Tibial artery (tissue), 4 donors: ENCODE results near the gene GOLGA6C.
"Not testable (repeated sequence)": the region's sequence is repeated elsewhere in the genome, so short reads cannot be mapped to it uniquely, and the experiment has no call there.

Experiments used
- DNase-seq, 2 donors: peaks; one replicate each; pipeline ENCODE4 v3.0.0-alpha.2; 2019
- H3K27ac ChIP-seq, 2 donors: fragments of 200-600 bp; sonication (generic) in 1 of 2; 1 replicate in 1 of 2; 2 replicates in 1 of 2; pipeline ENCODE4 v1.5.1; 2018 to 2019; ENCODE audit warnings: mild to moderate bottlenecking in 1 of 2
- H3K27me3 ChIP-seq, 2 donors: fragments of 200-600 bp; sonication (generic) in 1 of 2; one replicate each; pipeline versions ENCODE4 v1.5.1 to v1.6.0; 2016 to 2019
- H3K36me3 ChIP-seq, 3 donors: fragments of 200-600 bp; sonication (generic) in 2 of 3; one replicate each; pipeline ENCODE4 v1.5.1; 2016 to 2019; ENCODE audit warnings: mild to moderate bottlenecking in 2 of 3
- H3K4me1 ChIP-seq, 4 donors: fragments of 200-600 bp; sonication (generic) in 2 of 4; 1 replicate in 3 of 4; 2 replicates in 1 of 4; pipeline ENCODE4 v1.5.1; 2016 to 2019
- H3K4me3 ChIP-seq, 2 donors: fragments of 200-600 bp; sonication (generic) in 1 of 2; 1 replicate in 1 of 2; 2 replicates in 1 of 2; pipeline ENCODE4 v1.5.1; 2018 to 2019; ENCODE audit warnings: mild to moderate bottlenecking in 2 of 2
- H3K9me3 ChIP-seq, 3 donors: fragments of 200-600 bp; sonication (generic) in 1 of 3; one replicate each; pipeline ENCODE4 v1.5.1; 2016 to 2019
- intact Hi-C: fragments of 100-400 bp; cut with DNase I; formaldehyde crosslinking; loops from one replicate; pipeline ENCODE4 v1.15.0; 2023; ENCODE audit warnings: low total_unique reads
- TF ChIP-seq, protein P1 (sequence below), 2 experiments: fragments of 200-600 bp in 1 of 2; fragments of 450-650 bp in 1 of 2; IDR thresholded peaks; one replicate each; pipeline ENCODE4 v1.5.1; 2017 to 2019; ENCODE audit warnings: antibody characterized with exemption in 2 of 2, mild to moderate bottlenecking in 1 of 2, moderate library complexity in 1 of 2

The GOLGA6C gene

GRCh38 chr15:75217012-75217411 is 41.1 kb upstream of the GOLGA6C start:
- H3K27ac ChIP-seq: no peak overlapping the region
- H3K9me3 ChIP-seq: no peaks in the 10 kb centered on the region
- TF ChIP-seq, protein P1, sequence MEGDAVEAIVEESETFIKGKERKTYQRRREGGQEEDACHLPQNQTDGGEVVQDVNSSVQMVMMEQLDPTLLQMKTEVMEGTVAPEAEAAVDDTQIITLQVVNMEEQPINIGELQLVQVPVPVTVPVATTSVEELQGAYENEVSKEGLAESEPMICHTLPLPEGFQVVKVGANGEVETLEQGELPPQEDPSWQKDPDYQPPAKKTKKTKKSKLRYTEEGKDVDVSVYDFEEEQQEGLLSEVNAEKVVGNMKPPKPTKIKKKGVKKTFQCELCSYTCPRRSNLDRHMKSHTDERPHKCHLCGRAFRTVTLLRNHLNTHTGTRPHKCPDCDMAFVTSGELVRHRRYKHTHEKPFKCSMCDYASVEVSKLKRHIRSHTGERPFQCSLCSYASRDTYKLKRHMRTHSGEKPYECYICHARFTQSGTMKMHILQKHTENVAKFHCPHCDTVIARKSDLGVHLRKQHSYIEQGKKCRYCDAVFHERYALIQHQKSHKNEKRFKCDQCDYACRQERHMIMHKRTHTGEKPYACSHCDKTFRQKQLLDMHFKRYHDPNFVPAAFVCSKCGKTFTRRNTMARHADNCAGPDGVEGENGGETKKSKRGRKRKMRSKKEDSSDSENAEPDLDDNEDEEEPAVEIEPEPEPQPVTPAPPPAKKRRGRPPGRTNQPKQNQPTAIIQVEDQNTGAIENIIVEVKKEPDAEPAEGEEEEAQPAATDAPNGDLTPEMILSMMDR (IDR thresholded peaks at IDR 0.05): no peak
- peaks cover 0 to under 1% (median 0%) of the 10 kb centered on the region in 4 donors for H3K4me1 ChIP-seq
- H3K27me3 ChIP-seq: no peaks in the 10 kb centered on the region
- H3K36me3 ChIP-seq: peaks cover 17 to 51% (median 30%) of the 10 kb centered on the region in 3 donors
- H3K4me3 ChIP-seq: no peak overlapping the region
- DNase-seq: no peak
- intact Hi-C loops: no loop called here

- intact Hi-C loops, H3K4me3 ChIP-seq, DNase-seq, H3K4me1 ChIP-seq, H3K27me3 ChIP-seq, H3K9me3 ChIP-seq, H3K27ac ChIP-seq: not testable (repeated sequence)
- peaks cover 11 to 46% (median 25%) of the 10 kb centered on the region in 3 donors for H3K36me3 ChIP-seq
These were observed 40.6 kb upstream of the GOLGA6C start for GRCh38 chr15:75217574-75217973.

DNA sequence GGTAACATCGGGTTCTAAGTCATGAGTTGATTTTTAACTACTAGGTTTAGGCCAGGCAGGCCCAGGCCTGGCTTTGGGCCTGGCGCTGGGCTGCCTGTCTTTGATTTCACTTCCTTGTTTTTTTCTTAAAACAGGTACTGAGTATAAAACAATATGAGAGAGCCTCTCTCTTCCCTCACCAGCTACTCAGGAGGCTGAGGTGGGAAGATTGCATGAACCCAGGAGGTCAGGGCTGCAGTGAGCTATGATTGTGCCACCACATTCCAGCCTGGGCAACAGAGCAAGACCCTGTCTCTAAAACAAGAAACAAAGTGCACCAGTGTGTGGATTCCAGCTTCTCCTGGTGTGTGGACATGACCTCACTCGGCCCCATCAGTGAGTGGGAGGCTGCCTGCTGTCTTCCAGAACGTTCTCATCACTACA is 38.6 kb upstream of the GOLGA6C start:
- H3K27me3 ChIP-seq, H3K9me3 ChIP-seq, DNase-seq, H3K27ac ChIP-seq, intact Hi-C loops, H3K4me3 ChIP-seq, H3K4me1 ChIP-seq: not testable (repeated sequence)
- peaks cover 0 to 26% (median 9%) of the 10 kb centered on the region in 3 donors for H3K36me3 ChIP-seq

GRCh38 chr15:75223688-75224087 is 34.4 kb upstream of the GOLGA6C start:
- TF ChIP-seq, protein P1 (IDR thresholded peaks at IDR 0.05): no peak
- Histone ChIP-seq H3K4me3 (no peak overlapping the region), H3K36me3 (peaks cover 0 to 14% (median 9%) of the 10 kb centered on the region in 3 donors), H3K4me1 (no peaks in the 10 kb centered on the region), H3K27me3 (peaks cover 0 to 15% of the 10 kb centered on the region in 2 donors), H3K9me3 (no peaks in the 10 kb centered on the region), H3K27ac (no peak overlapping the region)
- no peak for DNase-seq
- intact Hi-C loops: no loop called here

- Histone ChIP-seq H3K27ac (no peak overlapping the region), H3K4me3 (no peak overlapping the region), H3K36me3 (peaks cover 0 to 14% (median 9%) of the 10 kb centered on the region in 3 donors), H3K27me3 (peaks cover 0 to 21% of the 10 kb centered on the region in 2 donors), H3K9me3 (no peaks in the 10 kb centered on the region), H3K4me1 (no peaks in the 10 kb centered on the region)
- TF ChIP-seq, protein P1 (IDR thresholded peaks at IDR 0.05): no peak
- DNase-seq: no peak
- intact Hi-C loops: no loop called here
These were observed 33.9 kb upstream of the GOLGA6C start for GRCh38 chr15:75224281-75224680.

DNA sequence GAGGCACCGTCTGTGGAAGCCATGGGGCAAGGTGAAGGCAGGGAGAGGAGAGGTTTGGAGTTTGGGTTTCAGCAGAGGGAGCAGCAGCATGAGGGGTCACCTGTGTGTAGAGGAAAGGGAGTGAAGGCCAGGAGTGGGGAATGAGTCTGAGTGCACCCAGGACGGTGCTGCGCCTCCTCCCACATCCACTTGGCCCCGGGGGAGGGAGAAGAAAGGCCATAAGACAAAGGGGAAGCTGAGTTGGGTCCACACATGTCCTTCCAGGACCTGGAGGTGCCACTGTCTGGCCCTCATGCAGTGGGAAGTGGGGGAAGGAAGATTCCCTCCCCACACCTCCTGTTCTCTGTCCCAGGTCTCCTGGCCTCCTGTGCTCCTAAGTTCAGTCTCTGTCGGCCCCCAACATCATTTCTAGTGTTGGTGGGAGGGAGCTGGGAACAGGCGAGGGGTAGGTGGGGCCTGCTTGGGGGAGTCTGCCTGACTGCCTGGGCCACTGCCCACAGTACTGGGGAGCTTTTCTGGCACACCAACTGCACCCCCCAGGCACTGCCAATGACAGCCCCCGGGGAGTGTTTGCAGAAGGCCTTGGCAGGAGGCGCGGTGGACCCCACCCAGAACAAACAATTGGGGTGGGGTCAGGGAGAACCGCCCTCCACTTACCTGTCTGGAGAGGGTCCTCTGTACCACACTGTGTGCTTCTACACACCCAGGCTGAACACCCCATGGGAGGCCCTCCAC is 32.9 kb upstream of the GOLGA6C start:
- not testable (repeated sequence) for H3K4me3 ChIP-seq, H3K36me3 ChIP-seq, H3K27ac ChIP-seq, DNase-seq, H3K4me1 ChIP-seq, H3K9me3 ChIP-seq
- intact Hi-C loops: loop anchor here (5.0 kb wide), 1 partner anchor 607 kb away; no protein-coding TSS in a partner anchor
- H3K27me3 ChIP-seq: peaks cover 0 to 22% of the 10 kb centered on the region in 2 donors

DNA sequence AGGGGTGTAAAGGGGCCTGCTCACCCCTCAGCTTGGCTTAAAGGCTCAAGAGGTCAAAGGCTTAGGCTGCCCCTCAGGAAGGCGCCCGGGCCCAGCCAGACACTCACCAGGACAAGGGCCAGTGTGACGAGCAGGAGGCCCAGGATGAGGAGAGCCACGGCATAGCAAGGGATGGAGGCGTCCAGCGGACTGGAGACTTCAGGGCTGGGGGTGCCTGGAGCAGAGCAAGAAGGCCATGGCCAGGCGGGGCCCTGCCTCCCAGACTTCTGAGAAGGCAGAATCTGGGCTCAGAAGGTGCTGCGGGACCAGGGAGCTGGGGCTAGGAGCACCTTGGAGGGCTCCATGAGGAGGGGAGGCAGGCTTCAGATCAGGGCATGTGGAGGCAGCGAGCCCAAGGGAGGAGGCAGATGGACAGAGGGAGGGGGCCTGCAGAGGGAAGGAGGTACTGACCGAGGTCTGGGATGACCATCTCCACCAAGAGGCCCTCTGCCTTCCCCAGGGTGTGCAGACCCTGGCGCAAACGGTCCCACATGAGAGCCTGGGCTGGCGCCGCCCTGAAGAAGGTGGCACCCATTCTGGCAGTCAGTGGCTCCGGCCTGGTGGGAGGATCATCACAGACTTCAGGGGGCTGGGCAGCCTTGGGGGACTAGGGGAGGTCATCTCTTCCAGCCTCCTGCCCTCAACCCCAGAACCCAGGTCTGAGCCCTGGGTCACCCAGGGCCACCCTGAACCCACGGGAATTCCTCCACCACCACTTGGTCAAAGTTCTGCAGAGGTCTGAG is 32.0 kb upstream of the GOLGA6C start:
- H3K27ac ChIP-seq: no peak overlapping the region
- TF ChIP-seq, protein P1 (IDR thresholded peaks at IDR 0.05): no peak
- H3K36me3 ChIP-seq: no peaks in the 10 kb centered on the region
- no peaks in the 10 kb centered on the region for H3K4me1 ChIP-seq
- intact Hi-C loops: loop anchor here (5.0 kb wide), 1 partner anchor 606 kb away; no protein-coding TSS in a partner anchor
- no peak overlapping the region for H3K4me3 ChIP-seq
- no peaks in the 10 kb centered on the region for H3K9me3 ChIP-seq
- DNase-seq: no peak
- peaks cover 0 to 27% of the 10 kb centered on the region in 2 donors for H3K27me3 ChIP-seq

DNA sequence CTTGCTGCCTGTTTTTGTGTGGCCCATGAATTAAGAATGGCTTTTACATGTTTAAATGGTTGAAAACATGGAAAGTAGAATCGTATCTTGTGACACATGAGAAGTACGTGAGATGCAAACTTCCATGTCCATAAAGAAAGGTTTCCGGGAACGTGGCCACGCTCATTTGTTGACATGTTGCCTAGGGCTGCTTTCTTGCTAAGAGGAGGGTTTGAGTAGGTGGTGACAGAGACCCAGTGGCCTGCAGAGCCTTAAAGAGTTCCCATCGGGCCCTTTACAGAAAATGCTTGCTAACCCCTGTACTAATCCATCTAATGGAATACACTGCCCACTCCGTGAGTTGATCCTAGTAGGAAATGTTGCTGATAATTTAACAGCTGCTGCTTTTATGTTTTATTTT is 31.0 kb upstream of the GOLGA6C start:
- H3K4me1 ChIP-seq, H3K27ac ChIP-seq, DNase-seq, H3K9me3 ChIP-seq, H3K4me3 ChIP-seq, H3K36me3 ChIP-seq: not testable (repeated sequence)
- intact Hi-C loops: loop anchor here (5.0 kb wide), 1 partner anchor 605 kb away; no protein-coding TSS in a partner anchor
- peaks cover 0 to 34% of the 10 kb centered on the region in 2 donors for H3K27me3 ChIP-seq
